NCI-H2029 treated with DMSO at 0.1 percent for 48 hours (cell line): ENCODE measurements around the gene KCNQ1.

Source experiments
- DNase-seq: peaks from one replicate; lab custom pipeline; 2025; lab: John Stamatoyannopoulos, UW

KCNQ1 gene

GRCh38 chr11:2534134-2534956 lies 89.5 kb downstream of the KCNQ1 start:
- DNase-seq = no peak

- no peak for DNase-seq
These were observed 90.3 kb downstream of the KCNQ1 start for GRCh38 chr11:2534957-2535672.

GRCh38 chr11:2535673-2536439 lies 91.0 kb downstream of the KCNQ1 start:
- no peak for DNase-seq

DNA sequence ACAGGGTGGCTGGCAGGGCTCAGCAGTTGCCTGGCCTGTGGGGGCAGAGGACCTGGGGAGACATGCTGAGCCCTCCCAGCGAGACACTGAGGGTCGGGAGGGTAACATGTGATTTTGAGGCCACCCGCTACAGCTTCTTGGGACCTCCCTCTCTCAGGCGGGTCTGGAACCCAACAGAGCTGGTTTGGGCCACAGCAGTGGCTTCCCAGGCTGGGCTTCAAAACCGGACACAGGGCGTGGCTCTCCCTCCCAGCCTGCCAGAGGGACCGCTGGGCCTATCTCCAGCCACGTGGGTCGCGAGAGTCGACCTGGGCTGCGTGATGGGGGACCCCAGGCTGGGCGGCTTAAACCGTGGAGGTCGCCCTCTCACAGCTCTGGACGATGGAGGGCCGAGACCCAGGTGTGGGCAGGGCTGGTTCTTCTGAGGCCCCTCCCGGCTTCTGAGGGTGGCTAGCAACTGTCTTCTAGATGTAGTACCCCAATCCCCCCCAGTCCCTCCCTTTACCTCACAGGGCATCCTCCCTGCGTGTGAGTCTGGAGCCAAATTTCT lies 91.7 kb downstream of the KCNQ1 start:
- no peak for DNase-seq

- no peak for DNase-seq
These were observed 92.3 kb downstream of the KCNQ1 start for GRCh38 chr11:2537010-2537705.

GRCh38 chr11:2537896-2538724 lies 93.3 kb downstream of the KCNQ1 start:
- DNase-seq = no peak

- DNase-seq = no peak
These were observed 94.1 kb downstream of the KCNQ1 start for GRCh38 chr11:2538951-2539350.

GRCh38 chr11:2539371-2540222 lies 94.8 kb downstream of the KCNQ1 start:
- DNase-seq = no peak

- DNase-seq = no peak
These were observed 95.6 kb downstream of the KCNQ1 start for GRCh38 chr11:2540223-2540991.

- DNase-seq = no peak
These were observed 96.3 kb downstream of the KCNQ1 start for GRCh38 chr11:2540992-2541680.

GRCh38 chr11:2541881-2542361 lies 97.1 kb downstream of the KCNQ1 start:
- DNase-seq = no peak

DNA sequence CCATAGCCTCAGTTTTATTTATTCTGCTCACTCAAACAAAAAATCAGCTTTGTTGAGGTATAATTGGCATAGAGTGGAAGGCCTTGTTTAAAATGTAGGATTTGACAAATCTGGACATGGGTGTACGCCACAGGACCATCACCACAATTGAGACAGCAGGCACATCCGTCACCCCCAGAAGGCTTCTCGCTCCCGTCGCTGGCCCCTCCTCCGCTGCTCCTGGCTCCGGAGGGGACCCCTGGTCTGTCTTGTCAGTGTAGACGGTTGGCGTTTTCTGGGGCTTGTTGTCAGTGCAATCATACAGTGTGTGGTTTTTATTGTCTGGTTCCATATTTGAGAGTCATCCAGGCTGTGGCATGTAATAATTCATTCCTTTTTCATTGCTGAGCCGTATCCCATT lies 97.6 kb downstream of the KCNQ1 start:
- DNase-seq = no peak

- no peak for DNase-seq
These were observed 103.0 kb downstream of the KCNQ1 start for GRCh38 chr11:2547806-2548205.

DNA sequence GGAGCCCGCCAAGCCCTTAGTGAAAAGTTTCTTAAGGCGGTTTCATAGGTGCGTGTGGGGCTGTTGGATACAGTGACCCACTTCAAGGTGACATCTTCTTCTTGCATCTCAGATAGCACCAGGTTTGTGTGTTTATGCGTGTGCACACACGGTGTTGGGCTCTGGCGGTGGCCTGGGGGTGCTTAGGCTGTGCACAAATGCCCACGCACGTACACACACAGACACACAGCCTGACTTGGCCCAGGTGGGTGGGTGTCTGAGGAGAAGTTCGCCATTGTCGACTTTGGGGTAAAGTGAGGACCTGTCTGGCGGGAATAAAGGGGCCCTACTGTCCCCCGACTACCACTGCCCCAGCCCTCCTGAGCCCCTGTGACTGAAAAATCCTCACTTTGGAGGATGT lies 103.8 kb downstream of the KCNQ1 start:
- DNase-seq = no peak

DNA sequence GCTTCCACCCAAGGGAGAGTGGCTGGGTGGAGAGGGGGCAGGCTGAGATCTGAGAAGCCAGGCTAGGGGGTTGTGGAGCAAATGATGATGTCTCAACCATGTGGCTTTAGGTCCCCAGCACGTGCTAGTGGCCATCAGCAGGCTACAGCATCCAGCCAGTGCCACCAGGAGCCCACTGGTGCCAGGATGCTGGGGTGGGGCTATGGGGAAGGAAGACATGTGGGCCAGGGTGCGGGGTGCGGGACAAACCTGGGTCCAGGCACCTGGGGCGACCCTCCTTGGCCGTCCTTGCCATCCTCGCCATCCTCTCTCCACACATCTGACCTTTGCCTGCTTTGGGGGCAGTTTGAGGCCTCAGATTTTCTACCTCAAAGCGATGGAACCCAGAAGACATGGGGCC lies 104.3 kb downstream of the KCNQ1 start:
- DNase-seq = no peak

GRCh38 chr11:2549491-2549875 lies 104.7 kb downstream of the KCNQ1 start:
- DNase-seq = no peak

DNA sequence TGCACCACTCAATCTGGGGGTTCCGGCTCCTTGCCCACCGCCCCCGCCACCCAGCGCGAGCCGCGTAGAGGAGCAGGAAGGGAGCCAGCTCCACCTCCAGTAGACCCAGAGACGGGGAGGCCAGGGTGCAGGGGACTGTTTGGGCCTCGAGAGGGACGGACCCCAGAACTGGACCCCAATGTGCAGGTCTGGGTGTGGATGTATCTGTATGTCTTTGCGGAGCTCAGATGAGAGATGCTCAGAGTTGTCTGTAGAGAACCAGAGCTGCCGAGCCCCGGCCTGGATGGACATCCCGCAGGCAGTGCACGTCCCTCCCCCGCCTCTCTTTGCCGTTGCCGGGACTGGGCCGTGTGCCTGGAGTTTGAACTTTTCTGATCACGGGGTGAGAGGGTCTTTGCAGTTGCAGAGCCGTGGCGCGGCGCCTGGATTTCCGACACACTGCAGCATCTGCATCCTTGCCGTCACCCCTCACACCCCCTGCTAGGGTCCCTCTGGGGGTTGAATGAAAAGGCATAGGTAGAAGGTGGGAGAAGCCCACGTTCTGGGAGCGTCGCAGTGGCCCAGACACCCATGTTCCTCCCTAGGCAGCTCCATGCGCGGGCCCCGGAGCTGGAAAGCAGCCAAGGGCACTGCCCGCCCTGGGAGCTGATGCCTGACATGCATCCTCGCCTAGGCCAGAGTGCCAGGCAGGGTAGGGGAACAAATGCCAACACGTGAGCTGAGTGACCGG lies 105.2 kb downstream of the KCNQ1 start:
- no peak for DNase-seq

GRCh38 chr11:2550606-2550970 lies 105.8 kb downstream of the KCNQ1 start:
- DNase-seq = no peak
